NCI-H2196 treated with DMSO at 0.1 percent for 48 hours (cell line): Measurements from ENCODE around the gene LMO4.

Source experiments
- DNase-seq: peaks from one replicate; lab custom pipeline; 2025; ENCODE audit not compliant: unreplicated experiment; lab: John Stamatoyannopoulos, UW

Gene LMO4

GRCh38 chr1:87327376-87328271 is 1.1 kb upstream of the LMO4 start:
- DNase-seq = no peak

- DNase-seq = no peak
Measured at GRCh38 chr1:87329051-87329525, 408 bp downstream of the LMO4 start.

GRCh38 chr1:87329526-87330056 is 911 bp downstream of the LMO4 start:
- DNase-seq = no peak

GRCh38 chr1:87330057-87330884 is 1.6 kb downstream of the LMO4 start:
- no peak for DNase-seq

GRCh38 chr1:87330885-87331364 is 2.2 kb downstream of the LMO4 start:
- no peak for DNase-seq

GRCh38 chr1:87331365-87332241 is 2.9 kb downstream of the LMO4 start:
- peak; percentile 27 for DNase-seq

GRCh38 chr1:87333692-87334347 is 5.1 kb downstream of the LMO4 start:
- DNase-seq = no peak

- DNase-seq = no peak
Measured at GRCh38 chr1:87334351-87335174, 5.9 kb downstream of the LMO4 start.

GRCh38 chr1:87335175-87335884 is 6.7 kb downstream of the LMO4 start:
- DNase-seq = peak; percentile 61

GRCh38 chr1:87336623-87337067 is 8.0 kb downstream of the LMO4 start:
- no peak for DNase-seq

- no peak for DNase-seq
Measured at GRCh38 chr1:87337606-87338005, 8.9 kb downstream of the LMO4 start.

GRCh38 chr1:87338566-87338965 is 9.9 kb downstream of the LMO4 start:
- no peak for DNase-seq

GRCh38 chr1:87344231-87344630 is 15.6 kb downstream of the LMO4 start:
- DNase-seq = no peak

GRCh38 chr1:87346130-87346814 is 17.6 kb downstream of the LMO4 start:
- no peak for DNase-seq

- no peak for DNase-seq
Measured at GRCh38 chr1:87348341-87349019, 19.8 kb downstream of the LMO4 start.

GRCh38 chr1:87349036-87349435 is 20.4 kb downstream of the LMO4 start:
- no peak for DNase-seq

GRCh38 chr1:87355894-87356293 is 27.2 kb downstream of the LMO4 start:
- no peak for DNase-seq
